ENCODE data around the gene ERGIC1.

DNA sequence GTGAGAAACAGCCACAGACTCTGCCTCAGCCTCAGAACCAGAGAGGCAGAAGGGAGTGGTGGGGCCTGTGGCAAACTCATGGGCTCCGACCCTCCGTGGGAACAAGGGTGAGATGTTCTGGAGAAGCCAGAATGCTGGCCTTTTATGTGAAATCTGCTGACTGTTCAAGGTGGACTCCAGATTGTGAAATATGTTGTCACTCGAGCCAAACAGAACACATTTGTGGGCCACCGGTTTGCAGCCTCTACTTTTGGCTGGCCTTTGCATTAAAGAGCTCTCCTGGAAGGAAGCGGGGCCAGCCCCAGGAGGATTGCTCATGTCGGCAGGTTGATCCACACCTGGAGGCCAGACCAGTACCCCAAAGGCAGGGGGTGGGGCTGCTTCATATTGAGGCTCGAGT lies 62.4 kb downstream of the ERGIC1 start:
- TF ChIP-seq, protein P1, sequence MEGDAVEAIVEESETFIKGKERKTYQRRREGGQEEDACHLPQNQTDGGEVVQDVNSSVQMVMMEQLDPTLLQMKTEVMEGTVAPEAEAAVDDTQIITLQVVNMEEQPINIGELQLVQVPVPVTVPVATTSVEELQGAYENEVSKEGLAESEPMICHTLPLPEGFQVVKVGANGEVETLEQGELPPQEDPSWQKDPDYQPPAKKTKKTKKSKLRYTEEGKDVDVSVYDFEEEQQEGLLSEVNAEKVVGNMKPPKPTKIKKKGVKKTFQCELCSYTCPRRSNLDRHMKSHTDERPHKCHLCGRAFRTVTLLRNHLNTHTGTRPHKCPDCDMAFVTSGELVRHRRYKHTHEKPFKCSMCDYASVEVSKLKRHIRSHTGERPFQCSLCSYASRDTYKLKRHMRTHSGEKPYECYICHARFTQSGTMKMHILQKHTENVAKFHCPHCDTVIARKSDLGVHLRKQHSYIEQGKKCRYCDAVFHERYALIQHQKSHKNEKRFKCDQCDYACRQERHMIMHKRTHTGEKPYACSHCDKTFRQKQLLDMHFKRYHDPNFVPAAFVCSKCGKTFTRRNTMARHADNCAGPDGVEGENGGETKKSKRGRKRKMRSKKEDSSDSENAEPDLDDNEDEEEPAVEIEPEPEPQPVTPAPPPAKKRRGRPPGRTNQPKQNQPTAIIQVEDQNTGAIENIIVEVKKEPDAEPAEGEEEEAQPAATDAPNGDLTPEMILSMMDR (IDR thresholded peaks at IDR 0.05): no peak
- TF ChIP-seq POLR2A (IDR thresholded peaks at IDR 0.05): no peak

All from testis (tissue), 2 donors.